Suprapubic skin (tissue), 4 donors: ENCODE measurements around the gene GTF2IRD1.

ENCODE experiments used
- EP300 ChIP-seq: sonication (generic); formaldehyde crosslinking; IDR thresholded peaks from one replicate; pipeline ENCODE4 v1.6.1; 2017; ENCODE audit warnings: antibody characterized with exemption
- POLR2AphosphoS5 ChIP-seq, 3 donors: sonication (generic); formaldehyde crosslinking; IDR thresholded peaks; one replicate each; pipeline ENCODE4 v1.6.1; 2017; ENCODE audit warnings: antibody characterized with exemption in 3 of 3

GRCh38 chr7:74573512-74573911, 119.8 kb downstream of the GTF2IRD1 start:
- no peak for TF ChIP-seq POLR2AphosphoS5 (IDR thresholded peaks at IDR 0.05)
- no peak for TF ChIP-seq EP300
